Astrocyte (in vitro differentiated cells and primary cell): ENCODE results near the gene STOM. TPM values are rescaled to one million over a fixed set of nuclear protein-coding genes. Genes with fewer than 3 reads are reported as not detected.

Experiments used
- DNase-seq: peaks from one replicate; pipeline ENCODE4 v3.0.0-alpha.2; 2010; ENCODE audit warnings: low read depth
- FAIRE-seq: peaks from 2 replicates; lab custom pipeline; 2011; peaks lifted over from hg19 to GRCh38; lab: Jason Lieb, UNC
- H2AFZ ChIP-seq: 2 replicates; pipeline ENCODE4 v1.6.0; 2012; ENCODE audit warnings: low read depth, low read length, inconsistent platforms
- H3K27ac ChIP-seq: 2 replicates; pipeline ENCODE4 v1.5.1; 2011; ENCODE audit warnings: low read depth, low read length, inconsistent platforms
- H3K27me3 ChIP-seq: 2 replicates; pipeline ENCODE4 v1.6.0; 2011; ENCODE audit warnings: low read length, inconsistent platforms; ENCODE audit not compliant: insufficient read depth
- H3K36me3 ChIP-seq: 2 replicates; pipeline ENCODE4 v1.5.1; 2011; ENCODE audit warnings: low read length, inconsistent platforms; ENCODE audit not compliant: insufficient read depth
- H3K4me1 ChIP-seq: 2 replicates; pipeline ENCODE4 v1.5.1; 2011; ENCODE audit warnings: low read length, inconsistent platforms; ENCODE audit not compliant: insufficient read depth
- H3K4me2 ChIP-seq: 2 replicates; pipeline ENCODE4 v1.6.0; 2012; ENCODE audit warnings: low read length, inconsistent platforms
- H3K4me3 ChIP-seq: 2 replicates; pipeline ENCODE4 v1.5.1; 2011; ENCODE audit warnings: low read depth, mild to moderate bottlenecking, low read length, inconsistent platforms; ENCODE audit not compliant: insufficient read depth
- H3K79me2 ChIP-seq: 2 replicates; pipeline ENCODE4 v1.6.0; 2012; ENCODE audit warnings: mild to moderate bottlenecking, low read length, inconsistent platforms; ENCODE audit not compliant: insufficient read depth
- H3K9ac ChIP-seq: 2 replicates; pipeline ENCODE4 v1.6.0; 2012; ENCODE audit warnings: mild to moderate bottlenecking, low read length, inconsistent platforms
- H3K9me3 ChIP-seq: 2 replicates; pipeline ENCODE4 v1.5.1; 2012; ENCODE audit warnings: low read depth, mild to moderate bottlenecking, low read length, inconsistent platforms; ENCODE audit not compliant: insufficient read depth
- H4K20me1 ChIP-seq: 2 replicates; pipeline ENCODE4 v1.6.0; 2012; ENCODE audit warnings: low read length, inconsistent platforms; ENCODE audit not compliant: insufficient read depth
- H3K27ac Mint-ChIP-seq: one replicate; pipeline ENCODE4 v1.8.0; 2021; ENCODE audit warnings: mild to moderate bottlenecking, mixed read lengths; ENCODE audit not compliant: unreplicated experiment
- H3K27me3 Mint-ChIP-seq: one replicate; pipeline ENCODE4 v1.8.0; 2021; ENCODE audit warnings: low read depth, mixed read lengths; ENCODE audit not compliant: unreplicated experiment
- H3K36me3 Mint-ChIP-seq: one replicate; pipeline ENCODE4 v1.8.0; 2021; ENCODE audit warnings: low read depth, mixed read lengths; ENCODE audit not compliant: unreplicated experiment
- H3K4me1 Mint-ChIP-seq: one replicate; pipeline ENCODE4 v1.8.0; 2021; ENCODE audit warnings: low read depth, mixed read lengths; ENCODE audit not compliant: unreplicated experiment
- H3K4me3 Mint-ChIP-seq: one replicate; pipeline ENCODE4 v1.8.0; 2021; ENCODE audit warnings: mild to moderate bottlenecking, moderate library complexity, mixed read lengths; ENCODE audit not compliant: unreplicated experiment
- H3K9me3 Mint-ChIP-seq: one replicate; pipeline ENCODE4 v1.8.0; 2021; ENCODE audit warnings: mild to moderate bottlenecking, mixed read lengths; ENCODE audit not compliant: unreplicated experiment
- CTCF ChIP-seq: IDR thresholded peaks from 2 replicates; pipeline ENCODE4 v1.5.1; 2011; ENCODE audit warnings: low read depth, mild to moderate bottlenecking, inconsistent platforms, low read length, moderate library complexity; ENCODE audit not compliant: insufficient read depth
- EZH2 ChIP-seq: IDR thresholded peaks from 2 replicates; pipeline ENCODE4 v1.6.1; 2012; ENCODE audit warnings: mild to moderate bottlenecking, low read length, inconsistent platforms; ENCODE audit not compliant: insufficient read depth
- total RNA-seq: library from RNA; stranded (reverse); gene quantifications from 2 replicates; pipeline ENCODE4 v1.2.1, GENCODE V29; 2021

Gene STOM
- total RNA-seq, 1 donor from 2014 or later, result 8.7 TPM

GRCh38 chr9:121318631-121319382 lies 51.2 kb downstream of the STOM start:
- Histone ChIP-seq H2AFZ (no peak overlapping the region), H3K27me3 (no peaks in the 10 kb centered on the region), H3K4me1 (peaks cover 16% of the 10 kb centered on the region), H3K27ac (no peak overlapping the region), H4K20me1 (no peaks in the 10 kb centered on the region), H3K79me2 (no peaks in the 10 kb centered on the region), H3K36me3 (peaks cover 39% of the 10 kb centered on the region), H3K9ac (no peak overlapping the region), H3K4me3 (no peak overlapping the region), H3K4me2 (no peak overlapping the region), H3K9me3 (no peaks in the 10 kb centered on the region)
- Mint-ChIP-seq H3K27ac (no peak overlapping the region), H3K4me1 (peaks cover 11% of the 10 kb centered on the region), H3K4me3 (no peak overlapping the region), H3K36me3 (peaks cover 27% of the 10 kb centered on the region), H3K27me3 (no peaks in the 10 kb centered on the region), H3K9me3 (no peaks in the 10 kb centered on the region)
- TF ChIP-seq CTCF (no peak), EZH2 (no peak)
- DNase-seq (no peak), FAIRE-seq (no peak)

GRCh38 chr9:121317737-121318630 lies 52.1 kb downstream of the STOM start:
- Histone ChIP-seq H3K4me3 (no peak overlapping the region), H3K9me3 (no peaks in the 10 kb centered on the region), H3K79me2 (no peaks in the 10 kb centered on the region), H3K27me3 (no peaks in the 10 kb centered on the region), H3K36me3 (peaks cover 42% of the 10 kb centered on the region), H3K27ac (no peak overlapping the region), H2AFZ (no peak overlapping the region), H3K9ac (no peak overlapping the region), H3K4me1 (peaks cover 16% of the 10 kb centered on the region), H4K20me1 (no peaks in the 10 kb centered on the region), H3K4me2 (no peak overlapping the region)
- Mint-ChIP-seq H3K27ac (no peak overlapping the region), H3K9me3 (no peaks in the 10 kb centered on the region), H3K4me1 (peaks cover 11% of the 10 kb centered on the region), H3K36me3 (peaks cover 32% of the 10 kb centered on the region), H3K4me3 (no peak overlapping the region), H3K27me3 (no peaks in the 10 kb centered on the region)
- FAIRE-seq, result no peak
- DNase-seq, result no peak
- TF ChIP-seq EZH2 (no peak), CTCF (no peak)
